HG03103 (cell line): ENCODE data around the gene ZSWIM5.
"Not testable (repeated sequence)": the region's sequence is repeated elsewhere in the genome, so short reads cannot be mapped to it uniquely, and the experiment has no call there.

Experiments used
- ATAC-seq: cut with Tn5 transposase; IDR thresholded peaks from one replicate; pipeline ENCODE4 v1.9.1; 2021; ENCODE audit warnings: low read depth; ENCODE audit not compliant: unreplicated experiment

The ZSWIM5 gene

GRCh38 chr1:45205910-45206721, at the start of gene ZSWIM5:
Gene ZSWIM5, minus strand, starts transcription at chr1:45206605. Its CDS starts 255 bp downstream, at chr1:45206350.
- ATAC-seq: no peak

- no peak for ATAC-seq
Measured at GRCh38 chr1:45254490-45254889, 48.1 kb upstream of the ZSWIM5 start.

- no peak for ATAC-seq
Measured at GRCh38 chr1:45250544-45250943, 44.1 kb upstream of the ZSWIM5 start.

- ATAC-seq: not testable (repeated sequence)
Measured at GRCh38 chr1:45248004-45248403, 41.6 kb upstream of the ZSWIM5 start.

GRCh38 chr1:45246760-45247159, 40.4 kb upstream of the ZSWIM5 start:
- no peak for ATAC-seq

- not testable (repeated sequence) for ATAC-seq
Measured at GRCh38 chr1:45246359-45246758, 40.0 kb upstream of the ZSWIM5 start.

- ATAC-seq: no peak
Measured at GRCh38 chr1:45244660-45245059, 38.3 kb upstream of the ZSWIM5 start.

GRCh38 chr1:45243476-45244343, 37.3 kb upstream of the ZSWIM5 start:
- no peak for ATAC-seq

- ATAC-seq: no peak
Measured at GRCh38 chr1:45238846-45239245, 32.4 kb upstream of the ZSWIM5 start.

GRCh38 chr1:45236136-45236535, 29.7 kb upstream of the ZSWIM5 start:
- ATAC-seq: no peak

GRCh38 chr1:45230537-45230936, 24.1 kb upstream of the ZSWIM5 start:
- ATAC-seq: no peak

GRCh38 chr1:45225598-45225997, 19.2 kb upstream of the ZSWIM5 start:
- ATAC-seq: no peak

GRCh38 chr1:45223710-45224109, 17.3 kb upstream of the ZSWIM5 start:
- ATAC-seq: not testable (repeated sequence)

- no peak for ATAC-seq
Measured at GRCh38 chr1:45221716-45222115, 15.3 kb upstream of the ZSWIM5 start.

- no peak for ATAC-seq
Measured at GRCh38 chr1:45216861-45217260, 10.5 kb upstream of the ZSWIM5 start.

GRCh38 chr1:45216200-45216541, 9.8 kb upstream of the ZSWIM5 start:
- no peak for ATAC-seq

- no peak for ATAC-seq
Measured at GRCh38 chr1:45215485-45216199, 9.2 kb upstream of the ZSWIM5 start.

GRCh38 chr1:45213892-45214291, 7.5 kb upstream of the ZSWIM5 start:
- no peak for ATAC-seq

GRCh38 chr1:45211076-45211475, 4.7 kb upstream of the ZSWIM5 start:
- no peak for ATAC-seq

- ATAC-seq: no peak
Measured at GRCh38 chr1:45206808-45207623, 611 bp upstream of the ZSWIM5 start.
